ENCODE results near the gene SMG5.

GRCh38 chr1:156241311-156241811 is 41.3 kb downstream of the SMG5 start:
- TF ChIP-seq CTCF (IDR thresholded peaks at IDR 0.05) (no peak), POLR2A (IDR thresholded peaks at IDR 0.05) (no peak), EP300 (IDR thresholded peaks at IDR 0.05) (no peak)

Measured in ovary (tissue), 3 donors.